Neural cell (in vitro differentiated cells): ENCODE results near the gene FAT2. TPM values are rescaled to one million over a fixed set of nuclear protein-coding genes. Genes with fewer than 3 reads are reported as not detected.

ENCODE experiments used
- H2AFZ ChIP-seq: fragments of 200-600, 300-800 bp; sonication (generic), shearing (Covaris generic); 2 replicates; pipeline ENCODE4 v1.6.0; 2014; ENCODE audit warnings: low read depth, mild to moderate bottlenecking, antibody characterized with exemption, low read length, moderate library complexity
- H3F3A ChIP-seq: fragments of 200-600 bp; shearing (Covaris generic); 2 replicates; pipeline ENCODE4 v1.6.1; 2016; ENCODE audit warnings: mild to moderate bottlenecking, moderate library complexity, mixed read lengths, antibody characterized with exemption, low read length; ENCODE audit not compliant: insufficient read depth, poor library complexity, severe bottlenecking
- H3K27ac ChIP-seq: fragments of 200-600, 300-800 bp; sonication (generic), shearing (Covaris generic); 2 replicates; pipeline ENCODE4 v1.5.1; 2014; ENCODE audit warnings: mild to moderate bottlenecking, low read length, moderate library complexity
- H3K27me3 ChIP-seq: fragments of 300-800, 200-600 bp; sonication (generic), shearing (Covaris generic); 2 replicates; pipeline ENCODE4 v1.6.0; 2014; ENCODE audit warnings: mild to moderate bottlenecking, low read depth, low read length, moderate library complexity; ENCODE audit not compliant: insufficient read depth
- H3K36me3 ChIP-seq: fragments of 300-800, 200-600 bp; sonication (generic), shearing (Covaris generic); 2 replicates; pipeline ENCODE4 v1.5.1; 2014; ENCODE audit warnings: mild to moderate bottlenecking, antibody characterized with exemption, low read length, moderate library complexity; ENCODE audit not compliant: insufficient read depth
- H3K4me2 ChIP-seq: fragments of 300-800, 200-600 bp; sonication (generic), shearing (Covaris generic); 2 replicates; pipeline ENCODE4 v1.6.0; 2014; ENCODE audit warnings: mild to moderate bottlenecking, low read length
- H3K4me3 ChIP-seq: fragments of 300-800, 200-600 bp; sonication (generic), shearing (Covaris generic); 2 replicates; pipeline ENCODE4 v1.5.1; 2014; ENCODE audit warnings: mild to moderate bottlenecking, low read length, moderate library complexity
- H3K79me2 ChIP-seq: fragments of 200-600 bp; shearing (Covaris generic); replicated peaks from 2 replicates; pipeline ENCODE4 v1.6.0; 2014; ENCODE audit warnings: mild to moderate bottlenecking, low read length, moderate library complexity; ENCODE audit not compliant: insufficient read depth
- H3K9ac ChIP-seq: fragments of 300-800, 200-600 bp; sonication (generic), shearing (Covaris generic); 2 replicates; pipeline ENCODE4 v1.6.1; 2016; ENCODE audit warnings: mild to moderate bottlenecking, low read length, mixed read lengths
- H3K9me2 ChIP-seq: fragments of 200-600 bp; shearing (Covaris generic); 2 replicates; pipeline ENCODE4 v1.6.1; 2016; ENCODE audit warnings: mild to moderate bottlenecking, low read length, mixed read lengths; ENCODE audit not compliant: insufficient read depth
- H3K9me3 ChIP-seq: fragments of 200-600, 300-800 bp; sonication (generic), shearing (Covaris generic); 2 replicates; pipeline ENCODE4 v1.6.1; 2016; ENCODE audit warnings: mild to moderate bottlenecking, mixed run types, low read length, moderate library complexity, mixed read lengths
- H4K20me1 ChIP-seq: fragments of 200-600 bp; shearing (Covaris generic); 2 replicates; pipeline ENCODE4 v1.6.1; 2016; ENCODE audit warnings: mild to moderate bottlenecking, mixed run types; ENCODE audit not compliant: insufficient read depth
- CTCF ChIP-seq: fragments of 450-650 bp; IDR thresholded peaks from 2 replicates; pipeline ENCODE4 v1.5.1; 2014; ENCODE audit warnings: antibody characterized with exemption, mild to moderate bottlenecking, moderate library complexity; ENCODE audit not compliant: poor library complexity, severe bottlenecking
- EP300 ChIP-seq: fragments of 450-650 bp; conservative IDR thresholded peaks from 2 replicates; pipeline ENCODE4 v1.6.1; 2014; ENCODE audit warnings: antibody characterized with exemption, mild to moderate bottlenecking, moderate library complexity; ENCODE audit not compliant: poor library complexity, severe bottlenecking
- EZH2 ChIP-seq: fragments of 200-600, 300-800 bp; shearing (Covaris generic), sonication (generic); IDR thresholded peaks from 2 replicates; pipeline ENCODE4 v1.6.1; 2014; ENCODE audit warnings: antibody characterized with exemption, low read length, borderline replicate concordance, mild to moderate bottlenecking; ENCODE audit not compliant: insufficient read depth, poor library complexity, severe bottlenecking
- MXI1 ChIP-seq: fragments of 450-650 bp; conservative IDR thresholded peaks from 2 replicates; pipeline ENCODE4 v1.6.1; 2014; ENCODE audit warnings: antibody characterized with exemption, mild to moderate bottlenecking; ENCODE audit not compliant: poor library complexity, severe bottlenecking
- POLR2AphosphoS5 ChIP-seq: IDR thresholded peaks from 2 replicates; pipeline ENCODE4 v1.6.1; 2012
- RAD21 ChIP-seq: fragments of 450-650 bp; conservative IDR thresholded peaks from 2 replicates; pipeline ENCODE4 v1.6.1; 2014; ENCODE audit warnings: antibody characterized with exemption, mild to moderate bottlenecking, moderate library complexity
- REST ChIP-seq: IDR thresholded peaks from 2 replicates; pipeline ENCODE4 v1.6.1; 2012; ENCODE audit warnings: borderline replicate concordance
- SMC3 ChIP-seq: fragments of 450-650 bp; conservative IDR thresholded peaks from 2 replicates; pipeline ENCODE4 v1.6.1; 2014; ENCODE audit warnings: antibody characterized with exemption, mild to moderate bottlenecking, moderate library complexity; ENCODE audit not compliant: poor library complexity
- TAF1 ChIP-seq: IDR thresholded peaks from 2 replicates; pipeline ENCODE4 v1.6.1; 2012; ENCODE audit warnings: low read depth
- polyA plus RNA-seq: library from polyadenylated mRNA; depleted of rRNA; stranded (reverse); fragments of >200 nt; gene quantifications from 2 replicates; pipeline ENCODE4 v1.2.3, GENCODE V29; 2014

FAT2 gene
- polyA plus RNA-seq, 1 donor from 2014 or later: not detected

GRCh38 chr5:151557466-151557865 is 33.7 kb downstream of the FAT2 start:
- Histone ChIP-seq H3K4me2 (no peak overlapping the region), H3K4me3 (no peak overlapping the region), H2AFZ (no peak overlapping the region), H3K79me2 (no peaks in the 10 kb centered on the region), H3K9ac (no peak overlapping the region), H4K20me1 (no peaks in the 10 kb centered on the region), H3K36me3 (no peaks in the 10 kb centered on the region), H3F3A (no peaks in the 10 kb centered on the region), H3K9me3 (no peaks in the 10 kb centered on the region), H3K27ac (no peak overlapping the region), H3K9me2 (no peaks in the 10 kb centered on the region), H3K27me3 (no peaks in the 10 kb centered on the region)
- TF ChIP-seq EZH2 (no peak), CTCF (no peak), TAF1 (no peak), RAD21 (no peak), EP300 (no peak), REST (no peak), POLR2AphosphoS5 (no peak), MXI1 (no peak), SMC3 (no peak)

GRCh38 chr5:151556806-151557205 is 34.3 kb downstream of the FAT2 start:
- Histone ChIP-seq H2AFZ (no peak overlapping the region), H3K9ac (no peak overlapping the region)
- TF ChIP-seq EP300: no peak
- no peak for TF ChIP-seq EZH2
- no peak for TF ChIP-seq TAF1
- no peak for TF ChIP-seq MXI1
- no peak for TF ChIP-seq CTCF
- TF ChIP-seq REST: no peak

More at GRCh38 chr5:151556806-151557205, 34.3 kb downstream of the FAT2 start:
- Histone ChIP-seq H3K27me3 (no peaks in the 10 kb centered on the region), H3K9me2 (no peaks in the 10 kb centered on the region), H3K36me3 (no peaks in the 10 kb centered on the region), H3F3A (no peaks in the 10 kb centered on the region), H3K4me3 (no peak overlapping the region), H3K79me2 (no peaks in the 10 kb centered on the region), H3K4me2 (no peak overlapping the region), H3K9me3 (no peaks in the 10 kb centered on the region), H3K27ac (no peak overlapping the region), H4K20me1 (no peaks in the 10 kb centered on the region)
